ENCODE measurements around the gene DLK1.

DLK1 gene

DNA sequence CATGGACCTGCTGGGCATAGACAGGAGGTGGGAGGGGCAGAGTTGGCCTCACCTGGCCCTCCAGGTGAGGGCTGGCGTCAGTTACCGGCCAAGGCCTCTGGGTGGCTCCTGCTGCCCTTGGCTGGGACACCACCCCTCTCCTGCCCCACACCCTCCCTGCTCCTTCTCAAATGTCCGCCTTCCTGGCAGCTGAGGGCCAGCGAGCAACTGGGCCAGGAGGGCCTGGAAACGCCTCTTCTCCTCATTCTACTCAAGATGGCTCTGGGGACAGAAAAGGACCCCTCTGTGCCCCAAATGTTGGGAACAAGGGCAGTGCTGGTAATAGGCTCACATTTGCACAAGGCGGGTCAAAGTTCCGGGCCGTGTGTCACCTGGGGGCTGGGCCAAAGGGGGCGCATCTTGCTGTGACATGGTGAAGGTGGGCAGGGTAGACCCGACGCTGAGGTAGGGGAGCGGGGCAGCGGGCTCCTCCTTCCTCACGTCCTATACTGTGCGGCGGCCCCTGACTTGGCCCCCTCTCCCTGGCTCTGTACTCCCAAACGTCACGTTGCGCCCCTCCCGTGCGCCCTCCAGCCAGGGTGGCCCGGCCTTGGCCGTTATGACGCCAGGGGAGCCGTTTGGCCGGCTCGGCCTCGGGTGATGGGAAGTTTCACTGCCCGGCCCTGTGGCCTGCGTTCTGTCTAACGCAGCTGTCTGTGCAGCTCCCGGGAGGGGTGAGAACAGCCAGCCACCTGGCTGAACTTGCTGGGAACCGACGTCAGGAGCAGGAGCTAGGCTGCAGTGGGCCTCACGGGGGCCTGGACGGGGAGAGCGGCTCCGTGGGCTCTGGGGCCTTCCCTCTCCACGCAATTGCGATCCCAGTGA lies 18.0 kb upstream of the DLK1 start:
- Histone ChIP-seq H3K9me3 (ENCODE audit: low read depth, low read length) (no peaks in the 10 kb centered on the region), H3K27ac (no peak overlapping the region), H3K36me3 (ENCODE audit: insufficient read depth, low read length) (no peaks in the 10 kb centered on the region), H3K9ac (ENCODE audit: insufficient read length) (no peak overlapping the region), H3K4me3 (no peak overlapping the region)
- no peak for TF ChIP-seq EZH2 (IDR thresholded peaks at IDR 0.05)
- no peak for TF ChIP-seq FOXP2 (optimal IDR thresholded peaks at IDR 0.05; ENCODE audit: control extremely low read depth, extremely low read length, insufficient read depth)
- no peak for TF ChIP-seq POLR2AphosphoS5 (IDR thresholded peaks at IDR 0.05; ENCODE audit: borderline replicate concordance, low read depth, low read length)
- no peak for DNase-seq (ENCODE audit: low read depth, low spot score)

DNA sequence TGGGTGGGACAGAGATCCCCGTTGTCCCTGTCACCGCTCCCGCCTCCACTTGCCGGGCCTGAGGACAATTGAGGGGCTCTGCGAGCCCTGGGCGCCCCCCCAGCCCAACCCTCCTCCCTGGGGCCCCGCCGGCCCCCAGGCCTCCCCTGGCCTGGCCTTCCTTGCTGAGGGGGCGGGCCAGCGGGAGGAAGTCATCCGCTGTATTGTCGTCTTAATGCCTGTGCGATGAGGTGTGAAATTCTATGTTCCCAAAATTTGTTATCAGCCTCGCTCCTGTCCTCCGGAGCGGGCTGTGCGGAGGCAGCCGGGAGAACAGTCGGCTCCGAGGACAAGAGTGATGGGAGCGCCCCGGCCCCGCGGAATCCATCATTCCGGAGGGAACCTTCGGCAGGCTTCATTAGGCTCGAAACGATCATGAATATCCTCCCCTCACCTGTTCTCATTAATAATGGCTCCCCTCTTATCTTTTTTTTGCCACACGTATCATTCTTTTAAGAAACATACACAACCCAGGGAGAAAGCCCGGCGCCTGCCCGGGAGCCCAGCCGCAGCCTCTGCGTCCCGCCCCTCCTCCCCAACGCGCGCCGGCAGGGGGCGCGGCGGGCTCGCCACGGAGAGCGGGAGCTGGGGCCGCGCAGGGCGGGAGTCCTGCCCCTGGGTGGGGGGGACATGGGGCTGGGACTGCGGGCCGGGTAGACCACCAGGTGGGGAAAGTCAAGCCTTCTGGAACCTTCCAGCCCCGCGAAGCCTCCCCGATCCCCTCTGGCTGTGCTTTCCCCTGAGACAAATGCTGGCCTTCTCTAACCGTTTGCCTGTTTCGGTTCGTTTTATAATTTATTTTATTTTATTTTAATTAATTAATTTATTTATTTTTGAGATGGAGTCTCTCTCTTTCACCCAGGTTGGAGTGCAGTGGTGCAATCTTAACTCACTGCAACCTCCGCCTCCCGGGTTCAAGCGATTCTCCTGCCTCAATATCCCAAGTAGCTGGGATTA lies 17.1 kb upstream of the DLK1 start:
- no peak overlapping the region for H3K27ac ChIP-seq
- H3K9ac ChIP-seq (ENCODE audit: insufficient read length) = no peak overlapping the region
- no peak for TF ChIP-seq POLR2AphosphoS5 (IDR thresholded peaks at IDR 0.05; ENCODE audit: borderline replicate concordance, low read depth, low read length)
- TF ChIP-seq FOXP2 (optimal IDR thresholded peaks at IDR 0.05; ENCODE audit: control extremely low read depth, extremely low read length, insufficient read depth) = no peak
- TF ChIP-seq EZH2 (IDR thresholded peaks at IDR 0.05) = no peak
- H3K36me3 ChIP-seq (ENCODE audit: insufficient read depth, low read length) = no peaks in the 10 kb centered on the region
- H3K4me3 ChIP-seq = no peak overlapping the region
- no peak for DNase-seq (ENCODE audit: low read depth, low spot score)
- no peaks in the 10 kb centered on the region for H3K9me3 ChIP-seq (ENCODE audit: low read depth, low read length)

DNA sequence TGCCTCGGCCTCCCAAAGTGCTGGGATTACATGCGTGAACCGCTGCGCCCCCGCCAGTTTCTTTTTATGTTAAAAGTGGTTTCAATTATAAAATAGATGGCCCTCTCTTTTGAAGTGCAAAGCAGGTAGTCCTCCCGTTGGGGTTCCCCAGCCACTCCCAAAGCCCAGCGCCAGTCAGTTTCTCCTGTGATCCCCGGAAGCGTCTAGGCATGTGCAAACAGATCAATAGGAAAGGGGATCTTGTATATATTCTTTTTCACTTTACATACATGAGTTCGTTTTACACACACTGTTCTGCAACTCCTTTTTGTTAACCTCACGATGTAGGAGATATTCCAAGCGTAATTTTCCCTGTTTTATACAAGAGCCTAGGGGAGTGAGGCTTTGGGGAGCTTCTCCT lies 16.3 kb upstream of the DLK1 start:
- no peak for DNase-seq (ENCODE audit: low read depth, low spot score)

DNA sequence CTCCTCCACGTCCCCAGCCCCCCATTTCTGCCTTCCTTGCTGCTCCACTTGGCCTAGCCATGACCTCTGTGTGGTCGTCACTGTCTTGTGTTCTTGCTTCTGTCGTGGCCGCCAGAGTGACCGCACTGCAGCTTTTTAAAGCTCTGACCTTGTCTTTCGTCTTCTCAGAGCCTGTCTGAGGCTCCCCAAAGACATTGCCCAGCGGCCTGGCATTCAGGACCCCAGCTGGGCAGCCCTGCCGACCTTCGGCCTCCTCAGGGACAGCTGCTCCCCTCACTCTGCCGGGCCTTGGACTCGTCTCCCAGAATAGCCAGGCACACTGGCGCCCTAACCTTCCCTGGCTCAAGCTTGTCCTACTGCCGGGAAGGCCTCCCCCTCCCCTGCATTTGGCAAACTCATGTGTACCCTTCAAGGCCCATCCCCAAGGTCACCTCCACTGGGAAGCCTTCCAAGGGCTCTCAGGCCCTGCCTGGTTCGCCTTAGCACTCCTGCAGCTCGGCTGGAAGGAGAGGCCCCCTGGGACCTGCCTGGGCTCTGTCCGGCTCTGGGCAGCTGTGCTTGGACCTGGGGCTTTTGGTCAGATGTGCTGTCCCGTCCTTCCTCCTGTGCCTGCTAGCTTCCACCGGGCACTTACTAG lies 15.7 kb upstream of the DLK1 start:
- TF ChIP-seq EZH2 (IDR thresholded peaks at IDR 0.05) = no peak
- no peak for TF ChIP-seq FOXP2 (optimal IDR thresholded peaks at IDR 0.05; ENCODE audit: control extremely low read depth, extremely low read length, insufficient read depth)
- no peak overlapping the region for H3K27ac ChIP-seq
- H3K36me3 ChIP-seq (ENCODE audit: insufficient read depth, low read length) = no peaks in the 10 kb centered on the region
- no peak overlapping the region for H3K4me3 ChIP-seq
- no peak for DNase-seq (ENCODE audit: low read depth, low spot score)
- no peaks in the 10 kb centered on the region for H3K9me3 ChIP-seq (ENCODE audit: low read depth, low read length)
- H3K9ac ChIP-seq (ENCODE audit: insufficient read length) = no peak overlapping the region

More for the DNA sequence above, 16.3 kb upstream of the DLK1 start:
- H3K4me3 ChIP-seq = no peak overlapping the region
- TF ChIP-seq EZH2 (IDR thresholded peaks at IDR 0.05) = no peak
- TF ChIP-seq POLR2AphosphoS5 (IDR thresholded peaks at IDR 0.05; ENCODE audit: borderline replicate concordance, low read depth, low read length) = no peak
- no peak for TF ChIP-seq FOXP2 (optimal IDR thresholded peaks at IDR 0.05; ENCODE audit: control extremely low read depth, extremely low read length, insufficient read depth)
- no peaks in the 10 kb centered on the region for H3K36me3 ChIP-seq (ENCODE audit: insufficient read depth, low read length)
- no peaks in the 10 kb centered on the region for H3K9me3 ChIP-seq (ENCODE audit: low read depth, low read length)
- H3K9ac ChIP-seq (ENCODE audit: insufficient read length) = no peak overlapping the region
- no peak overlapping the region for H3K27ac ChIP-seq

DNA sequence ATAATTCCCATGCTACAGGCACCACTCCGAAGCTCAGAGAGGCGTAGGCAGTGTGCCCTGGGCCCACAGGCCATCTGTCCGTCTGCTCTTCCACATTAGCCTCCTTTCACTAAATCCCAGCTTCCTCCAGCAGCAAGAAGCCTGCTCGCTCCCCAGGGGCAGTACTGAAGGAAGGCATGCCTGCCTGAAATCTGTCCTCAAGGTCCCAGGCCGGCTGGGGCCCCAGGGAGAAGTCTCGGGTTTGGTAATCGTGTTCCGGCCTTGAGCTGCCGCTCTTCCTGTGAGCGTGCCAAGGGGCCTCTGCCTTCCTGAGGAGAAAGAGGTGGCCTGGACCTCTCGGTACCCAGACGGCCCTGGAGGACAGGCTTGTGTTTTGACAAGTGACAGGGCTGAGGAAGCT lies 15.2 kb upstream of the DLK1 start:
- no peaks in the 10 kb centered on the region for H3K36me3 ChIP-seq (ENCODE audit: insufficient read depth, low read length)
- peak overlapping the region; percentile 13 for H3K9ac ChIP-seq (ENCODE audit: insufficient read length)
- H3K27ac ChIP-seq = no peak overlapping the region
- DNase-seq (ENCODE audit: low read depth, low spot score) = no peak
- TF ChIP-seq POLR2AphosphoS5 (IDR thresholded peaks at IDR 0.05; ENCODE audit: borderline replicate concordance, low read depth, low read length) (no peak), FOXP2 (optimal IDR thresholded peaks at IDR 0.05; ENCODE audit: control extremely low read depth, extremely low read length, insufficient read depth) (no peak), EZH2 (IDR thresholded peaks at IDR 0.05) (no peak)
- H3K9me3 ChIP-seq (ENCODE audit: low read depth, low read length) = no peaks in the 10 kb centered on the region
- H3K4me3 ChIP-seq = no peak overlapping the region

DNA sequence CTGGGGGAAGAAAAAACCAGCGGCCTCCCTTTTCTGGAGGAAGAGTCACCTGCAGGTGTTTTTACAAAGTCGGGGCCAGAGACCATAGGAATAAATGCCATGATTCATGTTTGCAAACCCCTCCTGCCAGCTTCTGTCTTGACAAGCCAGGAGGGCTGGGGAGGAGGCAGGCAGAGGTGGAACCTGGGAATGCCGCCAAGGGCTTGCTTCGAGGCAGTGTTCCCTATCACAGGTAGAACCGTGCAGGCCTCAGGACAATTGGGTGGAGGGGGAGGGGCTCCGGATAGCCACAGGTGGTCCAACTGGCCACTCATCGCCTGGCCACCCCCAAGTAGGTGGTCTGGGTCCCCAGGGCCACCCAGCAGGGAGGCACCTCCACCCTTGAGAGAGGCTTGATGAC lies 14.2 kb upstream of the DLK1 start:
- no peak overlapping the region for H3K27ac ChIP-seq
- no peak for DNase-seq (ENCODE audit: low read depth, low spot score)
- H3K36me3 ChIP-seq (ENCODE audit: insufficient read depth, low read length) = no peaks in the 10 kb centered on the region
- H3K4me3 ChIP-seq = no peak overlapping the region
- H3K9me3 ChIP-seq (ENCODE audit: low read depth, low read length) = no peaks in the 10 kb centered on the region
- TF ChIP-seq FOXP2 (optimal IDR thresholded peaks at IDR 0.05; ENCODE audit: control extremely low read depth, extremely low read length, insufficient read depth) = no peak
- no peak for TF ChIP-seq POLR2AphosphoS5 (IDR thresholded peaks at IDR 0.05; ENCODE audit: borderline replicate concordance, low read depth, low read length)
- TF ChIP-seq EZH2 (IDR thresholded peaks at IDR 0.05) = no peak
- no peak overlapping the region for H3K9ac ChIP-seq (ENCODE audit: insufficient read length)

DNA sequence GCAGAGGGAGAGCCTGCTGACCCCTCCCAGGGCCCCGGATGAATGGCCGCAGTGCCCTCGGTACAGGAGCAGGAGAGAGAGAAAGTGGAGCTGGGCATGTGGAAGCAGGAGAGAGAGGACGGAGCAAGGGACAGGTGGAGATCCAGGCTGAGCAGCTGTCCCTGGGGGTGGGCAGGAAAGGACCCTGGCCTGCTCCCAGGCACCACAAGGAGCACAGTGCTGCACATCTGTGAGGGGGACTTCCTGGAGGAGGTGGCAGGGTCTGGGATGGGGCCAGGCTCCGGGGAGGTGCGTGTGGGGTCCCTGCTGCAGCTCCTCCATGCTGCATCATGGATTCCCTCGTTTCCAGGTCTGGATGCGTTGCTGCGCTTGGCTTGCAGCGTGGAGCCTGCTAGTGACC lies 13.0 kb upstream of the DLK1 start:
- Histone ChIP-seq H3K4me3 (no peak overlapping the region), H3K27ac (no peak overlapping the region), H3K36me3 (ENCODE audit: insufficient read depth, low read length) (no peaks in the 10 kb centered on the region), H3K9me3 (ENCODE audit: low read depth, low read length) (no peaks in the 10 kb centered on the region), H3K9ac (ENCODE audit: insufficient read length) (no peak overlapping the region)
- TF ChIP-seq POLR2AphosphoS5 (IDR thresholded peaks at IDR 0.05; ENCODE audit: borderline replicate concordance, low read depth, low read length) = no peak
- no peak for TF ChIP-seq FOXP2 (optimal IDR thresholded peaks at IDR 0.05; ENCODE audit: control extremely low read depth, extremely low read length, insufficient read depth)
- no peak for TF ChIP-seq EZH2 (IDR thresholded peaks at IDR 0.05)
- DNase-seq (ENCODE audit: low read depth, low spot score) = no peak

All from SK-N-MC (cell line).